Stimulated activated CD8-positive, alpha-beta memory T cell treated with anti-CD3 and anti-CD28 coated beads, Interleukin-2, amount 100 ng/mL, for 48 hours (primary cell): ENCODE data around the gene HIPK4.
A peak's percentile ranks its signal among the peaks of the same experiment; 100 is the strongest.

ENCODE experiments used
- DNase-seq, 2 donors: peaks; one replicate each; pipeline ENCODE4 v3.0.0-alpha.2; 2020; ENCODE audit warnings: low read depth in 2 of 2

The HIPK4 gene

GRCh38 chr19:40367577-40368434 lies 22.2 kb downstream of the HIPK4 start:
- no peak for DNase-seq

- no peak for DNase-seq
Observed at GRCh38 chr19:40366697-40367561, 23.1 kb downstream of the HIPK4 start.

- DNase-seq, result peak; percentile 50 to 64
Observed at GRCh38 chr19:40365613-40366401, 24.2 kb downstream of the HIPK4 start.

- DNase-seq, result no peak
Observed at GRCh38 chr19:40365010-40365409, 25.0 kb downstream of the HIPK4 start.

- no peak for DNase-seq
Observed at GRCh38 chr19:40363069-40363468, 26.9 kb downstream of the HIPK4 start.

GRCh38 chr19:40362160-40362559 lies 27.8 kb downstream of the HIPK4 start:
- no peak for DNase-seq

- DNase-seq, result no peak
Observed at GRCh38 chr19:40360708-40361241, 29.2 kb downstream of the HIPK4 start.

- no peak for DNase-seq
Observed at GRCh38 chr19:40360020-40360707, 29.8 kb downstream of the HIPK4 start.

GRCh38 chr19:40358773-40359172 lies 31.2 kb downstream of the HIPK4 start:
- DNase-seq, result no peak

GRCh38 chr19:40357640-40358039 lies 32.3 kb downstream of the HIPK4 start:
- no peak for DNase-seq

GRCh38 chr19:40356681-40357595 lies 33.0 kb downstream of the HIPK4 start:
- DNase-seq, result no peak

- DNase-seq, result no peak
Observed at GRCh38 chr19:40355975-40356680, 33.9 kb downstream of the HIPK4 start.

- no peak for DNase-seq
Observed at GRCh38 chr19:40348961-40349507, 40.9 kb downstream of the HIPK4 start.

GRCh38 chr19:40348125-40348913 lies 41.7 kb downstream of the HIPK4 start, which contains the start of the genes C19orf47 and PLD3:
Gene C19orf47, minus strand, starts transcription at chr19:40348397. Its CDS starts 6,540 bp downstream, at chr19:40341857.
Gene PLD3, plus strand, starts transcription at chr19:40348695. Its CDS starts 17,789 bp downstream, at chr19:40366484.
- DNase-seq, result peak; percentile 98

GRCh38 chr19:40344422-40344821 lies 45.6 kb downstream of the HIPK4 start:
- no peak for DNase-seq

GRCh38 chr19:40342644-40343311 lies 47.2 kb downstream of the HIPK4 start:
- no peak for DNase-seq
